Suprapubic skin (tissue), 4 donors: ENCODE data around the gene TTLL3.

Source experiments
- POLR2A ChIP-seq, 2 donors: fragments of 450-650 bp; IDR thresholded peaks; one replicate each; pipeline ENCODE4 v1.6.1; 2017; ENCODE audit warnings: antibody characterized with exemption in 2 of 2, mild to moderate bottlenecking in 2 of 2, moderate library complexity in 2 of 2
- POLR2AphosphoS5 ChIP-seq, 3 donors: sonication (generic); formaldehyde crosslinking; IDR thresholded peaks; one replicate each; pipeline ENCODE4 v1.6.1; 2017; ENCODE audit warnings: antibody characterized with exemption in 3 of 3
- TF ChIP-seq, protein P1 (sequence below), 2 donors: fragments of 200-600 bp in 1 of 2; fragments of 450-650 bp in 1 of 2; sonication (generic) in 1 of 2; IDR thresholded peaks; one replicate each; pipeline ENCODE4 v1.5.1; 2016 to 2019; ENCODE audit warnings: antibody characterized with exemption in 2 of 2, mild to moderate bottlenecking in 1 of 2, moderate library complexity in 1 of 2

DNA sequence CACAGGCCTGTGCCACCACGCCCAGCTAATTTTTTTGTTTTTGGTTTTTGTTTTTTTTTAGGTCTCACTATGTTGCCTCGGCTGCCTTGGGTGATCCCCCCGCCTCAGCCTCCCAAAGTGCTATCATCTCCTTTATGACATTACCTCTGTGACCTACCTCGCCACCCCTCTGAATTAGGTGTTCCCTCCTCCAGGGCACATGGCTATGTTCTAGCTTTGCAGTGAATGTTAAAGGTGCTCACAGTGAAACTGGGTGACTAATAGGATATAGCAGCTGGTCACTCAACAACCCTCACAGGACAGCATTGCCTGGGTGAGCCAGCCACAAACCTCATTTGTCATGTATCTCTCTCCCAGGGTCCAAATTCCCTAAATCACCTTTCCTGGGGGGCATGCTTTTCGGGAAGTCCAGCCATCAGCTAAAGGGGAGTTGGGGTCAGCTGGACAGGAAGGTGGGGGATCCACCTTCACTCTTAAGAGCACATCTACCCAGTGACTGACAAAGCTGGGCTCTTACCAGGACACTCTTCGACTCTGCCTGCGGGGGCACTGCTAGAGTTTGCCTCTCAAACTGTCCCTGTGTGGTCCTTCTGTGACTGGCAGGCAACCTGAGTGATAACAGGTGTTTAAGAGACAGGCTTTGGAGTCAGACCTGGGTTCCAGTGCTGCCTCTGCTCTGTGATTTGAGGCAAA is 1.6 kb upstream of the TTLL3 start:
- TF ChIP-seq, protein P1, sequence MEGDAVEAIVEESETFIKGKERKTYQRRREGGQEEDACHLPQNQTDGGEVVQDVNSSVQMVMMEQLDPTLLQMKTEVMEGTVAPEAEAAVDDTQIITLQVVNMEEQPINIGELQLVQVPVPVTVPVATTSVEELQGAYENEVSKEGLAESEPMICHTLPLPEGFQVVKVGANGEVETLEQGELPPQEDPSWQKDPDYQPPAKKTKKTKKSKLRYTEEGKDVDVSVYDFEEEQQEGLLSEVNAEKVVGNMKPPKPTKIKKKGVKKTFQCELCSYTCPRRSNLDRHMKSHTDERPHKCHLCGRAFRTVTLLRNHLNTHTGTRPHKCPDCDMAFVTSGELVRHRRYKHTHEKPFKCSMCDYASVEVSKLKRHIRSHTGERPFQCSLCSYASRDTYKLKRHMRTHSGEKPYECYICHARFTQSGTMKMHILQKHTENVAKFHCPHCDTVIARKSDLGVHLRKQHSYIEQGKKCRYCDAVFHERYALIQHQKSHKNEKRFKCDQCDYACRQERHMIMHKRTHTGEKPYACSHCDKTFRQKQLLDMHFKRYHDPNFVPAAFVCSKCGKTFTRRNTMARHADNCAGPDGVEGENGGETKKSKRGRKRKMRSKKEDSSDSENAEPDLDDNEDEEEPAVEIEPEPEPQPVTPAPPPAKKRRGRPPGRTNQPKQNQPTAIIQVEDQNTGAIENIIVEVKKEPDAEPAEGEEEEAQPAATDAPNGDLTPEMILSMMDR (IDR thresholded peaks at IDR 0.05), result no peak
- TF ChIP-seq POLR2AphosphoS5 (IDR thresholded peaks at IDR 0.05) (no peak), POLR2A (IDR thresholded peaks at IDR 0.05) (no peak)
